SU-DHL-6 (cell line): ENCODE results near the gene TMEM132A.

Experiments used
- EZH2phosphoT487 ChIP-seq: fragments of 200-600 bp; sonication (generic), shearing (Covaris generic); conservative IDR thresholded peaks from 2 replicates; pipeline ENCODE4 v1.6.1; 2018; ENCODE audit warnings: mild to moderate bottlenecking, antibody characterized with exemption, low read length, moderate library complexity, mixed read lengths
- TF ChIP-seq, protein P1 (sequence below): fragments of 200-600 bp; sonication (generic); IDR thresholded peaks from one replicate; pipeline ENCODE4 v1.5.1; 2017; ENCODE audit warnings: antibody characterized with exemption, mild to moderate bottlenecking, low read length, moderate library complexity; ENCODE audit not compliant: insufficient read depth, poor library complexity, severe bottlenecking

GRCh38 chr11:60905551-60906113 is 18.6 kb upstream of the TMEM132A start:
- TF ChIP-seq, protein P1, sequence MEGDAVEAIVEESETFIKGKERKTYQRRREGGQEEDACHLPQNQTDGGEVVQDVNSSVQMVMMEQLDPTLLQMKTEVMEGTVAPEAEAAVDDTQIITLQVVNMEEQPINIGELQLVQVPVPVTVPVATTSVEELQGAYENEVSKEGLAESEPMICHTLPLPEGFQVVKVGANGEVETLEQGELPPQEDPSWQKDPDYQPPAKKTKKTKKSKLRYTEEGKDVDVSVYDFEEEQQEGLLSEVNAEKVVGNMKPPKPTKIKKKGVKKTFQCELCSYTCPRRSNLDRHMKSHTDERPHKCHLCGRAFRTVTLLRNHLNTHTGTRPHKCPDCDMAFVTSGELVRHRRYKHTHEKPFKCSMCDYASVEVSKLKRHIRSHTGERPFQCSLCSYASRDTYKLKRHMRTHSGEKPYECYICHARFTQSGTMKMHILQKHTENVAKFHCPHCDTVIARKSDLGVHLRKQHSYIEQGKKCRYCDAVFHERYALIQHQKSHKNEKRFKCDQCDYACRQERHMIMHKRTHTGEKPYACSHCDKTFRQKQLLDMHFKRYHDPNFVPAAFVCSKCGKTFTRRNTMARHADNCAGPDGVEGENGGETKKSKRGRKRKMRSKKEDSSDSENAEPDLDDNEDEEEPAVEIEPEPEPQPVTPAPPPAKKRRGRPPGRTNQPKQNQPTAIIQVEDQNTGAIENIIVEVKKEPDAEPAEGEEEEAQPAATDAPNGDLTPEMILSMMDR = no peak
- no peak for TF ChIP-seq EZH2phosphoT487
